Mesenchymal stem cell (in vitro differentiated cells and primary cell): ENCODE results near the gene LKAAEAR1.

ENCODE experiments used
- DNase-seq: peaks from one replicate; pipeline ENCODE4 v3.0.0-alpha.2; 2013
- H2AFZ ChIP-seq: one replicate; pipeline ENCODE4 v1.6.1; 2013; ENCODE audit warnings: low read depth, mild to moderate bottlenecking, control low read depth, inconsistent platforms, low read length, moderate library complexity
- H2AK5ac ChIP-seq: 2 replicates; pipeline ENCODE4 v1.6.1; 2013; ENCODE audit warnings: low read length, moderate library complexity, mild to moderate bottlenecking, inconsistent platforms; ENCODE audit not compliant: severe bottlenecking
- H2BK120ac ChIP-seq: one replicate; pipeline ENCODE4 v1.6.1; 2013; ENCODE audit warnings: low read depth, mild to moderate bottlenecking, inconsistent platforms, low read length, moderate library complexity
- H2BK12ac ChIP-seq, 2 experiments: one replicate each; pipeline ENCODE4 v1.6.1; 2013; ENCODE audit warnings: inconsistent platforms in 2 of 2, low read length in 2 of 2, mild to moderate bottlenecking in 2 of 2, moderate library complexity in 2 of 2, control low read depth in 1 of 2
- H2BK15ac ChIP-seq: one replicate; pipeline ENCODE4 v1.6.1; 2013; ENCODE audit warnings: mild to moderate bottlenecking, low read depth, inconsistent platforms; ENCODE audit not compliant: poor library complexity, severe bottlenecking
- H2BK5ac ChIP-seq: 2 replicates; pipeline ENCODE4 v1.6.1; 2013; ENCODE audit warnings: low read depth, mild to moderate bottlenecking, low read length, control low read depth, inconsistent platforms; ENCODE audit not compliant: poor library complexity, severe bottlenecking
- H3K14ac ChIP-seq, 2 experiments: one replicate each; pipeline ENCODE4 v1.6.1; 2013; ENCODE audit warnings: inconsistent platforms in 2 of 2, low read length in 2 of 2, control low read depth in 1 of 2, mild to moderate bottlenecking in 1 of 2, moderate library complexity in 1 of 2
- H3K18ac ChIP-seq, 2 experiments: one replicate each; pipeline ENCODE4 v1.6.1; 2013; ENCODE audit warnings: inconsistent platforms in 2 of 2, low read length in 2 of 2, control low read depth in 1 of 2, low read depth in 1 of 2, mild to moderate bottlenecking in 1 of 2
- H3K23ac ChIP-seq, 2 experiments: one replicate each; pipeline ENCODE4 v1.6.1; 2013; ENCODE audit warnings: inconsistent platforms in 2 of 2, low read length in 2 of 2, mild to moderate bottlenecking in 2 of 2, moderate library complexity in 2 of 2, control low read depth in 1 of 2
- H3K27ac ChIP-seq: 2 replicates; pipeline ENCODE4 v1.5.1; 2013; ENCODE audit warnings: mild to moderate bottlenecking, moderate library complexity, low read length, control low read depth, inconsistent platforms; ENCODE audit not compliant: poor library complexity, severe bottlenecking
- H3K27me3 ChIP-seq, 2 experiments: 2 replicates each; pipeline versions ENCODE4 v1.6.1 to v1.7.0; 2013; ENCODE audit warnings: low read length in 2 of 2, mild to moderate bottlenecking in 2 of 2, moderate library complexity in 2 of 2, control low read depth in 1 of 2, inconsistent platforms in 1 of 2; ENCODE audit not compliant: control insufficient read depth in 1 of 2, insufficient read depth in 1 of 2
- H3K36me3 ChIP-seq, 2 experiments: 2 replicates each; pipeline versions ENCODE4 v1.6.1 to v1.7.0; 2013; ENCODE audit warnings: low read length in 2 of 2, control low read depth in 1 of 2, inconsistent platforms in 1 of 2, low read depth in 1 of 2, mild to moderate bottlenecking in 1 of 2; ENCODE audit not compliant: insufficient read depth in 2 of 2, control insufficient read depth in 1 of 2
- H3K4ac ChIP-seq, 2 experiments: one replicate each; pipeline ENCODE4 v1.6.1; 2013; ENCODE audit warnings: inconsistent platforms in 2 of 2, low read length in 2 of 2, mild to moderate bottlenecking in 2 of 2, moderate library complexity in 2 of 2, control low read depth in 1 of 2, low read depth in 1 of 2
- H3K4me1 ChIP-seq: 2 replicates; pipeline ENCODE4 v1.6.1; 2013; ENCODE audit warnings: low read depth, low read length, control low read depth; ENCODE audit not compliant: control insufficient read depth, insufficient read depth
- H3K4me2 ChIP-seq: 2 replicates; pipeline ENCODE4 v1.6.1; 2013; ENCODE audit warnings: low read length, mild to moderate bottlenecking, inconsistent platforms; ENCODE audit not compliant: poor library complexity, severe bottlenecking
- H3K4me3 ChIP-seq, 2 experiments: 2 replicates each; pipeline versions ENCODE4 v1.5.1 to v1.7.0; 2013; ENCODE audit warnings: low read length in 2 of 2, mild to moderate bottlenecking in 2 of 2, control low read depth in 1 of 2, low read depth in 1 of 2; ENCODE audit not compliant: insufficient read depth in 1 of 2
- H3K79me1 ChIP-seq: replicated peaks from 2 replicates; pipeline ENCODE4 v1.6.1; 2013; ENCODE audit warnings: mild to moderate bottlenecking, control low read depth, low read length, inconsistent platforms; ENCODE audit not compliant: poor library complexity, severe bottlenecking
- H3K9ac ChIP-seq: 2 replicates; pipeline ENCODE4 v1.7.0; 2013; ENCODE audit warnings: mild to moderate bottlenecking, low read length, moderate library complexity
- H3K9me3 ChIP-seq: 2 replicates; pipeline ENCODE4 v1.7.0; 2013; ENCODE audit warnings: mild to moderate bottlenecking, low read length; ENCODE audit not compliant: control insufficient read depth
- H4K8ac ChIP-seq: one replicate; pipeline ENCODE4 v1.6.1; 2013; ENCODE audit warnings: inconsistent platforms, mild to moderate bottlenecking, low read length, moderate library complexity
- H4K91ac ChIP-seq: one replicate; pipeline ENCODE4 v1.6.1; 2013; ENCODE audit warnings: mild to moderate bottlenecking, low read length, inconsistent platforms
- WGBS: methylation state at CpG from one replicate; pipeline ENCODE4 v1.1.7; 2013; ENCODE audit warnings: mixed read lengths; 5-methylcytosine and 5-hydroxymethylcytosine counted together

Gene LKAAEAR1

GRCh38 chr20:64047046-64047389 lies 37.2 kb downstream of the LKAAEAR1 start:
- Histone ChIP-seq H4K8ac (no peak overlapping the region), H2AFZ (no peak overlapping the region), H2AK5ac (no peak overlapping the region), H3K27me3 (peaks cover 48 to 60% of the 10 kb centered on the region in 2 experiments), H3K4me1 (peaks cover 38% of the 10 kb centered on the region), H3K36me3 (no peaks in the 10 kb centered on the region), H3K9ac (no peak overlapping the region), H3K14ac (no peak overlapping the region), H2BK12ac (no peak overlapping the region), H3K23ac (no peak overlapping the region), H3K9me3 (no peaks in the 10 kb centered on the region), H3K4me2 (no peak overlapping the region), H4K91ac (no peak overlapping the region), H2BK5ac (no peak overlapping the region), H3K18ac (no peak overlapping the region), H2BK120ac (no peak overlapping the region), H2BK15ac (no peak overlapping the region), H3K4me3 (no peak overlapping the region), H3K27ac (no peak overlapping the region), H3K4ac (no peak overlapping the region), H3K79me1 (no peaks in the 10 kb centered on the region)
- WGBS: 91% methylated on average over 8 of the region's 8 CpGs
- DNase-seq: no peak

- H3K14ac ChIP-seq: no peak overlapping the region
- 77% methylated on average over 11 of the region's 11 CpGs for WGBS
- no peak overlapping the region for H3K4me3 ChIP-seq
- no peaks in the 10 kb centered on the region for H3K36me3 ChIP-seq
- no peak overlapping the region for H4K91ac ChIP-seq
- no peaks in the 10 kb centered on the region for H3K79me1 ChIP-seq
- no peak overlapping the region for H3K4ac ChIP-seq
- H2BK15ac ChIP-seq: no peak overlapping the region
- H3K27me3 ChIP-seq: peaks cover 50 to 60% of the 10 kb centered on the region in 2 experiments
- H3K27ac ChIP-seq: no peak overlapping the region
- no peak overlapping the region for H3K9ac ChIP-seq
- H2AFZ ChIP-seq: no peak overlapping the region
- no peak overlapping the region for H4K8ac ChIP-seq
- no peak overlapping the region for H3K23ac ChIP-seq
- H3K4me2 ChIP-seq: no peak overlapping the region
- H2BK120ac ChIP-seq: no peak overlapping the region
- no peak for DNase-seq
- H2AK5ac ChIP-seq: no peak overlapping the region
- no peak overlapping the region for H3K18ac ChIP-seq
- no peaks in the 10 kb centered on the region for H3K9me3 ChIP-seq
- no peak overlapping the region for H2BK5ac ChIP-seq
- H2BK12ac ChIP-seq: peak overlapping the region in 1 of 2 experiments; percentile 1
- peaks cover 41% of the 10 kb centered on the region for H3K4me1 ChIP-seq
Observed at GRCh38 chr20:64045346-64046011, 38.7 kb downstream of the LKAAEAR1 start.

DNA sequence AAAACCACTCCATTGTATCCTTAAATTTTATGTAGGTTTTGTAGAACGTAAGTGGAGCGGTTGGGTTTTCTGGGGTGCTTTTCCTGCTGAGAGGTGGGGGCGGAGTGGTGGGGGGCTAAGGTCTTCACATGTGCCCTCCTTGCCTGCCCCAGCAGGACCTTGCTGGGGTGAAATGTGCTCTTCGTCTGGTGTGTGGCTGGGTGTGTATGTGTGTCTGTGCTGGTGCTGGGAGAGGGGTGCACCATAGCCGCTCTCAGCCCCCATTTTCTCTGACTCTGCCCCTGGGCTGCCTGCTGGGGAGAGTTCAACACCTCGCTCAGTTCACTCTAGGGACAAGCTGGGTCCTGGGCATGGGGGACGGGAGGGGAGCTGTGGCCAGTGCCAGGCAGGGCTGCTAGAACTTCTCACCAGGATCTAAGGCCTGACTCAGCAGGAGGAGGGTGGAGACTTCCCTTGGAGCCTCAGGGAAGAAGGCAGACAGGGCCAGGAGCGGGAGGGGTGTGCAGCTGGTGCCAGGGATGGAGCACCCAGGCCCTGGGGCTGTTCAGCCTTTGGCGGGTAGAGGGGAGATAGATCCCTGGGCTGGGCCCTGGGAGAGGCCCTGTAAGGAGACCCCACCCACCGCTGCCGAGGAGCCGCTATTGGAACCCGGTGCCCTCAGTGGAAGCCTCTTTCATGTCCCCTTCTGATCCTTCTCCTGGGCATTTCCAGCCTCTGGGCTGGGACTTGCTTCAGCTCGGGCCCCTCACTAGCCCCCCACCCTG lies 39.5 kb downstream of the LKAAEAR1 start:
- H2BK12ac ChIP-seq: peak overlapping the region in 1 of 2 experiments; percentile 40
- no peak overlapping the region for H4K8ac ChIP-seq
- H2BK15ac ChIP-seq: no peak overlapping the region
- H3K4me1 ChIP-seq: peaks cover 38% of the 10 kb centered on the region
- H3K9me3 ChIP-seq: no peaks in the 10 kb centered on the region
- H2BK5ac ChIP-seq: no peak overlapping the region
- no peak overlapping the region for H2BK120ac ChIP-seq
- H2AK5ac ChIP-seq: no peak overlapping the region
- H3K27ac ChIP-seq: no peak overlapping the region
- H3K9ac ChIP-seq: no peak overlapping the region
- H3K23ac ChIP-seq: peak overlapping the region in 1 of 2 experiments; percentile 70
- no peak overlapping the region for H3K4me2 ChIP-seq
- peak; percentile 50 for DNase-seq
- H3K4ac ChIP-seq: no peak overlapping the region
- 79% methylated on average over 12 of the region's 14 CpGs for WGBS
- no peak overlapping the region for H4K91ac ChIP-seq
- H2AFZ ChIP-seq: no peak overlapping the region
- peak overlapping the region in 1 of 2 experiments; percentile 59 for H3K18ac ChIP-seq
- H3K14ac ChIP-seq: peak overlapping the region in 1 of 2 experiments; percentile 55
- H3K27me3 ChIP-seq: peaks cover 49 to 61% of the 10 kb centered on the region in 2 experiments
- H3K4me3 ChIP-seq: no peak overlapping the region
- H3K36me3 ChIP-seq: no peaks in the 10 kb centered on the region
- no peaks in the 10 kb centered on the region for H3K79me1 ChIP-seq

DNA sequence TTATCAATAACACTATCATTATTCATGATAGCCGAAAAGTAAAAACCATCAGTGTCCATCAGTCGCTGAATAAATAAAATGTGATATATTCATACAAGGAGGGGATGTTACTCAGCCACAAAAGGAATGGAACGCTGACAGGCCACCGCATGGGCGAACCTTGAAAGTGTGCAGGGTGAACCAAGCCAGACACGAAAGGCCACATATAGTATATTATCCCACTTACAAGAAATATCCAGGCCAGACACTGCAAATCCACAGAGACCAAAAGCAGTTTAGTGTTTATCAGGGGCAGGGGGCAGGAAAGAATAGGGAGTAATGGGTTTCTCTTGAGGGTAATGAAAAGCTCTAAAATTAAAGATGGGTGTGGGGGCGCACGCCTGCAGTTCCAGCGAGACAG lies 40.4 kb downstream of the LKAAEAR1 start:
- Histone ChIP-seq H2BK12ac (no peak overlapping the region), H3K18ac (no peak overlapping the region)
- DNase-seq: no peak

More for the DNA sequence above, 40.4 kb downstream of the LKAAEAR1 start:
- Histone ChIP-seq H2BK15ac (no peak overlapping the region), H4K91ac (no peak overlapping the region), H3K4me2 (no peak overlapping the region), H3K14ac (no peak overlapping the region), H2BK5ac (no peak overlapping the region), H2AFZ (no peak overlapping the region), H2AK5ac (no peak overlapping the region), H2BK120ac (no peak overlapping the region), H3K4ac (no peak overlapping the region), H3K9me3 (no peaks in the 10 kb centered on the region), H3K4me3 (no peak overlapping the region), H3K27ac (no peak overlapping the region), H3K36me3 (no peaks in the 10 kb centered on the region), H3K23ac (no peak overlapping the region), H3K27me3 (peaks cover 48 to 68% of the 10 kb centered on the region in 2 experiments), H3K4me1 (peaks cover 42% of the 10 kb centered on the region), H3K79me1 (no peaks in the 10 kb centered on the region), H4K8ac (no peak overlapping the region), H3K9ac (no peak overlapping the region)
- 96% methylated on average over 8 of the region's 9 CpGs for WGBS
